GM18870 (cell line): Measurements from ENCODE around the gene MTUS2.
"Not testable (repeated sequence)": the region's sequence is repeated elsewhere in the genome, so short reads cannot be mapped to it uniquely, and the experiment has no call there.

Source experiments
- ATAC-seq: cut with Tn5 transposase; IDR thresholded peaks from one replicate; pipeline ENCODE4 v1.9.1; 2021; ENCODE audit warnings: moderate library complexity; ENCODE audit not compliant: unreplicated experiment

MTUS2 gene

GRCh38 chr13:28955264-28955966 is 135.3 kb downstream of the MTUS2 start:
- ATAC-seq, result no peak

- ATAC-seq, result no peak
Observed at GRCh38 chr13:28958018-28958417, 137.9 kb downstream of the MTUS2 start.

- no peak for ATAC-seq
Observed at GRCh38 chr13:28958441-28958840, 138.3 kb downstream of the MTUS2 start.

- no peak for ATAC-seq
Observed at GRCh38 chr13:28964052-28964451, 143.9 kb downstream of the MTUS2 start.

- no peak for ATAC-seq
Observed at GRCh38 chr13:28964803-28965202, 144.7 kb downstream of the MTUS2 start.

- ATAC-seq, result no peak
Observed at GRCh38 chr13:28967029-28967915, 147.1 kb downstream of the MTUS2 start.

- no peak for ATAC-seq
Observed at GRCh38 chr13:28976195-28976594, 156.1 kb downstream of the MTUS2 start.

- no peak for ATAC-seq
Observed at GRCh38 chr13:28976636-28977035, 156.5 kb downstream of the MTUS2 start.

- ATAC-seq, result no peak
Observed at GRCh38 chr13:28978574-28978973, 158.4 kb downstream of the MTUS2 start.

- ATAC-seq, result no peak
Observed at GRCh38 chr13:28981530-28981929, 161.4 kb downstream of the MTUS2 start.

- ATAC-seq, result no peak
Observed at GRCh38 chr13:28983641-28984040, 163.5 kb downstream of the MTUS2 start.

- no peak for ATAC-seq
Observed at GRCh38 chr13:28984326-28984725, 164.2 kb downstream of the MTUS2 start.

- ATAC-seq, result no peak
Observed at GRCh38 chr13:28984825-28985224, 164.7 kb downstream of the MTUS2 start.

GRCh38 chr13:28990378-28990777 is 170.2 kb downstream of the MTUS2 start:
- ATAC-seq, result not testable (repeated sequence)

- no peak for ATAC-seq
Observed at GRCh38 chr13:28991764-28992163, 171.6 kb downstream of the MTUS2 start.

- no peak for ATAC-seq
Observed at GRCh38 chr13:29000826-29001225, 180.7 kb downstream of the MTUS2 start.

GRCh38 chr13:29005035-29005762 is 185.1 kb downstream of the MTUS2 start:
- ATAC-seq, result no peak

- ATAC-seq, result no peak
Observed at GRCh38 chr13:29005763-29006120, 185.6 kb downstream of the MTUS2 start.

- no peak for ATAC-seq
Observed at GRCh38 chr13:29006359-29006850, 186.3 kb downstream of the MTUS2 start.

GRCh38 chr13:29008296-29008695 is 188.2 kb downstream of the MTUS2 start:
- no peak for ATAC-seq

- no peak for ATAC-seq
Observed at GRCh38 chr13:29020314-29020713, 200.2 kb downstream of the MTUS2 start.
